K562 (cell line): ENCODE measurements around the gene KYAT1. TPM values are rescaled to one million over a fixed set of nuclear protein-coding genes. Genes with fewer than 3 reads are reported as not detected.

ENCODE experiments used
- ATF1 ChIP-seq, 2 experiments: fragments of 450-650 bp in 1 of 2; IDR thresholded peaks; 2 replicates each; pipeline ENCODE4 v1.6.1; 2016; ENCODE audit warnings: missing compliant biosample characterization in 1 of 2, missing genetic modification characterization in 1 of 2
- BRD4 ChIP-seq: fragments of 200-600 bp; sonication (generic); IDR thresholded peaks from 2 replicates; pipeline ENCODE4 v1.6.1; 2017; ENCODE audit warnings: inconsistent platforms
- ETV5 ChIP-seq: sonication (generic); formaldehyde crosslinking; IDR thresholded peaks from 2 replicates; pipeline ENCODE4 v1.4.0; 2020; ENCODE audit warnings: low read depth, mild to moderate bottlenecking, missing genetic modification reagents
- KLF13 ChIP-seq: fragments of 450-650 bp; IDR thresholded peaks from 2 replicates; pipeline ENCODE4 v1.6.1; 2016; ENCODE audit warnings: missing genetic modification characterization, low read depth, mild to moderate bottlenecking, missing compliant biosample characterization, moderate library complexity, borderline replicate concordance
- POLR3A ChIP-seq: IDR thresholded peaks from 2 replicates; pipeline ENCODE4 v1.6.1; 2011; ENCODE audit warnings: borderline replicate concordance, mild to moderate bottlenecking, moderate library complexity; ENCODE audit not compliant: insufficient read length, insufficient read depth; ENCODE audit errors: extremely low read depth
- PRPF4 ChIP-seq: fragments of 200-400 bp; formaldehyde crosslinking; IDR thresholded peaks from one replicate; pipeline ENCODE4 v1.6.1; 2017; ENCODE audit warnings: low read length, low read depth, mild to moderate bottlenecking; ENCODE audit not compliant: insufficient read depth, poor library complexity, severe bottlenecking
- RNF2 ChIP-seq: sonication (generic); IDR thresholded peaks from 2 replicates; pipeline ENCODE4 v1.6.1; 2016
- RUNX1 ChIP-seq: sonication (generic); IDR thresholded peaks from 2 replicates; pipeline ENCODE4 v1.6.1; 2016; ENCODE audit warnings: antibody characterized with exemption, low read depth
- TSHZ1 ChIP-seq: fragments of 250-450 bp; sonication (Bioruptor Pico); IDR thresholded peaks from 2 replicates; pipeline ENCODE4 v1.4.0; 2020; ENCODE audit warnings: mild to moderate bottlenecking, moderate library complexity
- ZNF668 ChIP-seq: fragments of 250-450 bp; sonication (Bioruptor Pico); IDR thresholded peaks from 2 replicates; pipeline ENCODE4 v1.8.0; 2022; ENCODE audit warnings: mild to moderate bottlenecking, inconsistent platforms
- polyA plus RNA-seq, 8 experiments: library from polyadenylated mRNA; depleted of rRNA in 4 of 8; stranded (reverse) in 5 of 8; unstranded in 3 of 8; fragments of >200 nt; fragmentation: Nextera tagmentation in 2 of 8; fragmentation: Illumina TruSeq in 1 of 8; extraction: Ambion mirVana in 2 of 8; extraction: Trizol in 1 of 8; gene quantifications; 2 replicates each; pipeline versions ENCODE4 v1.2.1 to v1.2.3, GENCODE V29; 2011 to 2014; ENCODE audit warnings: inconsistent platforms in 1 of 8, missing spikeins in 1 of 8
- total RNA-seq, 7 experiments: library from RNA; depleted of rRNA in 6 of 7; stranded (reverse); fragments of >200 nt in 6 of 7; fragmentation: Illumina TruSeq in 2 of 7; extraction: Trizol in 2 of 7; gene quantifications; 2 replicates each; pipeline versions ENCODE4 v1.2.1 to v1.2.3, GENCODE V29; 2011 to 2021; ENCODE audit warnings: low replicate concordance in 1 of 7
- TF ChIP-seq, protein P1 (sequence below): sonication (generic); formaldehyde crosslinking; IDR thresholded peaks from 2 replicates; pipeline ENCODE4 v1.8.1; 2023; ENCODE audit warnings: mild to moderate bottlenecking, missing genetic modification reagents
- TF ChIP-seq, protein P2 (sequence below): fragments of 250-450 bp; sonication (Bioruptor Pico); IDR thresholded peaks from 2 replicates; pipeline ENCODE4 v1.4.0; 2020; ENCODE audit warnings: mild to moderate bottlenecking
- TF ChIP-seq, protein P3 (sequence below): fragments of 250-450 bp; sonication (Bioruptor Pico); IDR thresholded peaks from 2 replicates; pipeline ENCODE4 v1.8.0; 2021; ENCODE audit warnings: borderline replicate concordance, mild to moderate bottlenecking, moderate library complexity; ENCODE audit not compliant: poor library complexity, severe bottlenecking
- TF ChIP-seq, protein P4 (sequence below), 2 experiments: fragments of 450-650 bp; IDR thresholded peaks; 2 replicates each; pipeline ENCODE4 v1.6.1; 2016

KYAT1 gene
- total and polyA plus RNA-seq, 9 of the 15 experiments (the other 6 are each of a cell fraction or from before 2014, with no cell fraction given), result 6.4 to 16.8 (median 11.1) TPM

GRCh38 chr9:128818099-128818838, 63.5 kb downstream of the KYAT1 start, which contains the start of gene ENDOG (continued):
- TF ChIP-seq, protein P1, sequence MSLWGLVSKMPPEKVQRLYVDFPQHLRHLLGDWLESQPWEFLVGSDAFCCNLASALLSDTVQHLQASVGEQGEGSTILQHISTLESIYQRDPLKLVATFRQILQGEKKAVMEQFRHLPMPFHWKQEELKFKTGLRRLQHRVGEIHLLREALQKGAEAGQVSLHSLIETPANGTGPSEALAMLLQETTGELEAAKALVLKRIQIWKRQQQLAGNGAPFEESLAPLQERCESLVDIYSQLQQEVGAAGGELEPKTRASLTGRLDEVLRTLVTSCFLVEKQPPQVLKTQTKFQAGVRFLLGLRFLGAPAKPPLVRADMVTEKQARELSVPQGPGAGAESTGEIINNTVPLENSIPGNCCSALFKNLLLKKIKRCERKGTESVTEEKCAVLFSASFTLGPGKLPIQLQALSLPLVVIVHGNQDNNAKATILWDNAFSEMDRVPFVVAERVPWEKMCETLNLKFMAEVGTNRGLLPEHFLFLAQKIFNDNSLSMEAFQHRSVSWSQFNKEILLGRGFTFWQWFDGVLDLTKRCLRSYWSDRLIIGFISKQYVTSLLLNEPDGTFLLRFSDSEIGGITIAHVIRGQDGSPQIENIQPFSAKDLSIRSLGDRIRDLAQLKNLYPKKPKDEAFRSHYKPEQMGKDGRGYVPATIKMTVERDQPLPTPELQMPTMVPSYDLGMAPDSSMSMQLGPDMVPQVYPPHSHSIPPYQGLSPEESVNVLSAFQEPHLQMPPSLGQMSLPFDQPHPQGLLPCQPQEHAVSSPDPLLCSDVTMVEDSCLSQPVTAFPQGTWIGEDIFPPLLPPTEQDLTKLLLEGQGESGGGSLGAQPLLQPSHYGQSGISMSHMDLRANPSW (CRISPR knock-in tag), result peak; percentile 72; the same call in 1 of the 2 replicates
- TF ChIP-seq BRD4 (no peak), ATF1 (CRISPR knock-in tag; IDR thresholded peaks at IDR 0.05) (no peak), ATF1 (tag; IDR thresholded peaks at IDR 0.05) (peak; percentile 70), TSHZ1 (CRISPR knock-in tag) (no peak), RUNX1 (0 out of 2 replicates have a peak, but pooled peaks have one; percentile 23), ZNF668 (CRISPR knock-in tag) (no peak), POLR3A (no peak), ETV5 (CRISPR knock-in tag) (peak; percentile 34; the same call in 1 of the 2 replicates), PRPF4 (peak; percentile 14), RNF2 (peak; percentile 63; the same call in 1 of the 2 replicates), KLF13 (tag) (peak; percentile 70; the same call in 1 of the 2 replicates)
- TF ChIP-seq, protein P2, sequence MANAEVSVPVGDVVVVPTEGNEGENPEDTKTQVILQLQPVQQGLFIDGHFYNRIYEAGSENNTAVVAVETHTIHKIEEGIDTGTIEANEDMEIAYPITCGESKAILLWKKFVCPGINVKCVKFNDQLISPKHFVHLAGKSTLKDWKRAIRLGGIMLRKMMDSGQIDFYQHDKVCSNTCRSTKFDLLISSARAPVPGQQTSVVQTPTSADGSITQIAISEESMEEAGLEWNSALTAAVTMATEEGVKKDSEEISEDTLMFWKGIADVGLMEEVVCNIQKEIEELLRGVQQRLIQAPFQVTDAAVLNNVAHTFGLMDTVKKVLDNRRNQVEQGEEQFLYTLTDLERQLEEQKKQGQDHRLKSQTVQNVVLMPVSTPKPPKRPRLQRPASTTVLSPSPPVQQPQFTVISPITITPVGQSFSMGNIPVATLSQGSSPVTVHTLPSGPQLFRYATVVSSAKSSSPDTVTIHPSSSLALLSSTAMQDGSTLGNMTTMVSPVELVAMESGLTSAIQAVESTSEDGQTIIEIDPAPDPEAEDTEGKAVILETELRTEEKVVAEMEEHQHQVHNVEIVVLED (CRISPR knock-in tag), result peak; percentile 62; the same call in 1 of the 2 replicates
- TF ChIP-seq, protein P3, sequence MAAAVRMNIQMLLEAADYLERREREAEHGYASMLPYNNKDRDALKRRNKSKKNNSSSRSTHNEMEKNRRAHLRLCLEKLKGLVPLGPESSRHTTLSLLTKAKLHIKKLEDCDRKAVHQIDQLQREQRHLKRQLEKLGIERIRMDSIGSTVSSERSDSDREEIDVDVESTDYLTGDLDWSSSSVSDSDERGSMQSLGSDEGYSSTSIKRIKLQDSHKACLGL (CRISPR knock-in tag), result no peak
- TF ChIP-seq, protein P4, sequence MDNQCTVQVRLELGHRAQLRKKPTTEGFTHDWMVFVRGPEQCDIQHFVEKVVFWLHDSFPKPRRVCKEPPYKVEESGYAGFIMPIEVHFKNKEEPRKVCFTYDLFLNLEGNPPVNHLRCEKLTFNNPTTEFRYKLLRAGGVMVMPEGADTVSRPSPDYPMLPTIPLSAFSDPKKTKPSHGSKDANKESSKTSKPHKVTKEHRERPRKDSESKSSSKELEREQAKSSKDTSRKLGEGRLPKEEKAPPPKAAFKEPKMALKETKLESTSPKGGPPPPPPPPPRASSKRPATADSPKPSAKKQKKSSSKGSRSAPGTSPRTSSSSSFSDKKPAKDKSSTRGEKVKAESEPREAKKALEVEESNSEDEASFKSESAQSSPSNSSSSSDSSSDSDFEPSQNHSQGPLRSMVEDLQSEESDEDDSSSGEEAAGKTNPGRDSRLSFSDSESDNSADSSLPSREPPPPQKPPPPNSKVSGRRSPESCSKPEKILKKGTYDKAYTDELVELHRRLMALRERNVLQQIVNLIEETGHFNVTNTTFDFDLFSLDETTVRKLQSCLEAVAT (IDR thresholded peaks at IDR 0.05), result peak in 1 of 2 experiments; percentile 73; a peak in 2 of 4 replicates
